KMS-11 (cell line): ENCODE data around the gene CIAO2B.

ENCODE experiments used
- H2AFZ ChIP-seq: fragments of 200-600 bp; sonication (generic); 2 replicates; pipeline ENCODE4 v1.6.1; 2016; ENCODE audit warnings: antibody characterized with exemption, mixed run types, low read depth
- H3K27ac ChIP-seq: fragments of 200-600 bp; sonication (generic); 2 replicates; pipeline ENCODE4 v1.6.1; 2016; ENCODE audit warnings: mild to moderate bottlenecking, mixed run types
- H3K27me3 ChIP-seq: fragments of 200-600 bp; sonication (generic); 2 replicates; pipeline ENCODE4 v1.6.1; 2017; ENCODE audit warnings: mild to moderate bottlenecking, low read depth, mixed run types, moderate library complexity; ENCODE audit not compliant: insufficient read depth
- H3K36me3 ChIP-seq: fragments of 200-600 bp; sonication (generic); 2 replicates; pipeline ENCODE4 v1.6.1; 2017; ENCODE audit warnings: mild to moderate bottlenecking, mixed run types; ENCODE audit not compliant: insufficient read depth
- H3K4me1 ChIP-seq: fragments of 200-600 bp; sonication (generic); 2 replicates; pipeline ENCODE4 v1.6.1; 2016; ENCODE audit warnings: mild to moderate bottlenecking, low read depth, mixed run types; ENCODE audit not compliant: poor library complexity, severe bottlenecking
- H3K4me2 ChIP-seq: fragments of 200-600 bp; sonication (generic); 2 replicates; pipeline ENCODE4 v1.7.0; 2016; ENCODE audit warnings: mild to moderate bottlenecking, mixed run types
- H3K4me3 ChIP-seq: fragments of 200-600 bp; sonication (generic); IDR thresholded peaks from 2 replicates; pipeline ENCODE4 v1.6.1; 2017; ENCODE audit warnings: low read depth, low read length, mixed read lengths; ENCODE audit not compliant: insufficient read depth
- H3K79me2 ChIP-seq: fragments of 200-600 bp; sonication (generic); 2 replicates; pipeline ENCODE4 v1.6.1; 2016; ENCODE audit warnings: low read depth, mixed run types; ENCODE audit not compliant: insufficient read depth
- H3K9ac ChIP-seq: fragments of 200-600 bp; sonication (generic); 2 replicates; pipeline ENCODE4 v1.6.1; 2016; ENCODE audit warnings: mild to moderate bottlenecking, mixed run types
- H4K20me1 ChIP-seq: fragments of 200-600 bp; sonication (generic); 2 replicates; pipeline ENCODE4 v1.6.1; 2016; ENCODE audit warnings: mild to moderate bottlenecking, mixed run types; ENCODE audit not compliant: insufficient read depth
- CTCF ChIP-seq: fragments of 200-600 bp; sonication (generic); conservative IDR thresholded peaks from 2 replicates; pipeline ENCODE4 v1.6.1; 2017; ENCODE audit warnings: low read depth, mild to moderate bottlenecking, antibody characterized with exemption, low read length, moderate library complexity, mixed read lengths

The CIAO2B gene

GRCh38 chr16:66925322-66925840, 8.8 kb downstream of the CIAO2B start, which contains the start of gene RRAD:
TSS of gene RRAD (minus strand) at chr16:66925535. CDS start at chr16:66925179, 356 bp downstream.
- 0 out of 2 replicates have a peak within 1 kb of the TSS, but pooled peaks have one; percentile 69 for H3K27ac ChIP-seq
- peaks cover 39% of the 10 kb centered on the region for H3K4me1 ChIP-seq
- peak within 1 kb of the TSS; percentile 17; the same call in 1 of the 2 replicates for H3K9ac ChIP-seq
- H4K20me1 ChIP-seq, result no peaks in the 10 kb centered on the region
- no peak within 1 kb of the TSS for H2AFZ ChIP-seq
- no peaks in the 10 kb centered on the region for H3K36me3 ChIP-seq
- peak within 1 kb of the TSS; percentile 96; the same call in 1 of the 2 replicates for H3K4me2 ChIP-seq
- no peak within 1 kb of the TSS for H3K4me3 ChIP-seq
- no peaks in the 10 kb centered on the region for H3K79me2 ChIP-seq
- no peak for TF ChIP-seq CTCF
- peaks cover 8% of the 10 kb centered on the region; the same call in 1 of the 2 replicates for H3K27me3 ChIP-seq

- no peak overlapping the region for H3K9ac ChIP-seq
- H3K4me1 ChIP-seq, result peaks cover 39% of the 10 kb centered on the region
- no peak overlapping the region for H3K4me2 ChIP-seq
- H3K36me3 ChIP-seq, result no peaks in the 10 kb centered on the region
- no peak overlapping the region for H3K4me3 ChIP-seq
- H3K79me2 ChIP-seq, result no peaks in the 10 kb centered on the region
- no peak overlapping the region for H3K27ac ChIP-seq
- no peak overlapping the region for H2AFZ ChIP-seq
- no peaks in the 10 kb centered on the region for H4K20me1 ChIP-seq
- TF ChIP-seq CTCF, result no peak
- peaks cover 8% of the 10 kb centered on the region; the same call in 1 of the 2 replicates for H3K27me3 ChIP-seq
Observed at GRCh38 chr16:66924527-66925321, 9.5 kb downstream of the CIAO2B start.

- no peak overlapping the region for H3K4me3 ChIP-seq
- H3K27ac ChIP-seq, result no peak overlapping the region
- H3K79me2 ChIP-seq, result no peaks in the 10 kb centered on the region
- H3K9ac ChIP-seq, result no peak overlapping the region
- no peak for TF ChIP-seq CTCF
- H3K36me3 ChIP-seq, result no peaks in the 10 kb centered on the region
- no peaks in the 10 kb centered on the region for H4K20me1 ChIP-seq
- H3K27me3 ChIP-seq, result peaks cover 8% of the 10 kb centered on the region; the same call in 1 of the 2 replicates
- H2AFZ ChIP-seq, result no peak overlapping the region
- no peak overlapping the region for H3K4me2 ChIP-seq
- H3K4me1 ChIP-seq, result peaks cover 34% of the 10 kb centered on the region
Observed at GRCh38 chr16:66923866-66924265, 10.3 kb downstream of the CIAO2B start.

- Histone ChIP-seq H3K36me3 (no peaks in the 10 kb centered on the region), H3K79me2 (no peaks in the 10 kb centered on the region), H3K9ac (no peak overlapping the region), H4K20me1 (no peaks in the 10 kb centered on the region), H3K4me3 (no peak overlapping the region), H3K4me2 (no peak overlapping the region), H3K27ac (no peak overlapping the region), H3K4me1 (peaks cover 29% of the 10 kb centered on the region), H2AFZ (no peak overlapping the region), H3K27me3 (peaks cover 8% of the 10 kb centered on the region; the same call in 1 of the 2 replicates)
- TF ChIP-seq CTCF, result no peak
Observed at GRCh38 chr16:66923247-66923731, 10.9 kb downstream of the CIAO2B start.
